VCaP (cell line): ENCODE results near the gene NHLRC4.

Experiments
- H3K27ac ChIP-seq: fragments of 450-650 bp; 2 replicates; pipeline ENCODE4 v1.5.1; 2017
- CTCF ChIP-seq: fragments of 450-650 bp; conservative IDR thresholded peaks from 2 replicates; pipeline ENCODE4 v1.5.1; 2017; ENCODE audit warnings: mild to moderate bottlenecking, moderate library complexity

NHLRC4 gene

GRCh38 chr16:534135-534534 lies 32.7 kb upstream of the NHLRC4 start:
- TF ChIP-seq CTCF, result no peak
- no peak overlapping the region for H3K27ac ChIP-seq

DNA sequence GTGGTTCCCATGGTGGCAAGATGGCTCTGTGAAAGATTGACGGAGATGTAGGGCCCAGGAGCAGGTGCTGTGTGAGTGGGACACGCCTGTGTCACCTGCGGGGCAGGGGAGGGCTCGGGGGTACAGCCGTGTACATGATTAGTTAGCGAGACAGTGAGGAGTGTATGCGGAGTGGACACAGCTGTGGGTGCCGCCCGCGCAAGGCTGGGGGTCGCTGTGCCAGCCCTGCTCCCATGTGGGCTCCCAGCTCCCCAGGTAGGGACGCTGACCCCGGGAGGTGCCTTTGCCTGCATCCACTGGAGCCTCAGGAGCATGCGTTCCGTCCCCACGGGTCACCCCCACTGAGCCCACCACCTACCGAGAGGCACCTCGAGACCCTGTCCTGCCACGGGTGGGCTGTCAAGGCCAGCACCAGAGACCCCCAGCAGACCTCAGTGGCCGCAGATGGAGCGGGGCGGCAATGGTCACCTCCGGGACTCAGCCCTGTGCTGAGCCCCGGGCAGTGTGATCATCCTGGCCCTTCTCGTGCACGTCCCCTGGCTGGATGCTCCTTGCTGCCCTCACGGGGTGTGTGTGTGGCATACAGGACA lies 31.9 kb upstream of the NHLRC4 start:
- no peak overlapping the region for H3K27ac ChIP-seq

DNA sequence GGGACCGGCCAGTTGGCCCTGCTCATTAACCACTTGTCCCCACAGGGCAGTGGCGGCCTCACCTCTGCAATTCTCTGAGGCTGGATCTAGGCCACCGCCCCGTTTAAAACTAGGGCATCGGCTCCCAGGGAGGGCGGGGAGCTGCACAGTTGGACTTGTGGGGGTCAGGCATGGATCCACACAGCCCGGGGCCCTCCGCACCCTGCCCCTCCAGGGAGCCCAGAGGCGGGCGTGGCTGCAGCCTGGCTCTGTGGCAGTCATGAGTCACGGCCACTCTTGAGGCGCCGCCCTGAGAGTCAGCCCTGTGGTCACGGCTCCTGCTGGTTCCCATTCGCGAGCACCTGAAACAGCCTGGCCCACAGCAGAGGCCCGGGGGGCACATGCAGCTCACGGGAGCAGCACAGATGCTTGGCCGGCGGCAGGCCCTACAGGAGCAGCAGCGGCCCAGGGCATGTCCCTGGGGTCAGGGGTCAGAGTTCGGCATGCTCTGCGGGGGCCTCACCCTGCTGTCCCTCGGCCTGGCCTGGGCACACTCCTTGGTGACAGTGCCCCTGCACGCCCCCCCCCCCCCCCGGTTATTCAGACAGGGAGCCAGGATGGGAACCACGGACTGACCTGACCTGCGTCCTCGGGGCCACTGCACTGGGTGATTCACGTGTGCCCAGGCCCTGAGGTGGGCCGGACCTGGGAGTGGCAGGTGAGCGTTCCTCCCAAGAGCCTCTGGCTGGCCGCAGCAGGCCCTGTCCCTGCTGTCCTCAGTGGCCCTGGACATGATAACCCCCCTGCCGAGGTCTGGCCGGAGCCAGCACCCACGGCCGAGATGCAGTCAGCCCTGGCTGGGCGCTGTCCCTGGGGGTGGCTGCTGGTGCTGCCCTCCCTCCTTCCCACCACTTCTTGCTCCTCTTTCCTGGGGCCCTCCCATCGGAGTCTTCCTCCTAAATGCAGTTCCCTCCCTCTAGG lies 31.1 kb upstream of the NHLRC4 start:
- no peak for TF ChIP-seq CTCF
- H3K27ac ChIP-seq, result no peak overlapping the region

More for the DNA sequence above, 31.9 kb upstream of the NHLRC4 start:
- no peak for TF ChIP-seq CTCF

- H3K27ac ChIP-seq, result no peak overlapping the region
- no peak for TF ChIP-seq CTCF
Measured at GRCh38 chr16:536746-537145, 30.1 kb upstream of the NHLRC4 start.

- H3K27ac ChIP-seq, result no peak overlapping the region
- TF ChIP-seq CTCF, result no peak; the same call in 1 of the 2 replicates
Measured at GRCh38 chr16:537415-538335, 29.1 kb upstream of the NHLRC4 start.

DNA sequence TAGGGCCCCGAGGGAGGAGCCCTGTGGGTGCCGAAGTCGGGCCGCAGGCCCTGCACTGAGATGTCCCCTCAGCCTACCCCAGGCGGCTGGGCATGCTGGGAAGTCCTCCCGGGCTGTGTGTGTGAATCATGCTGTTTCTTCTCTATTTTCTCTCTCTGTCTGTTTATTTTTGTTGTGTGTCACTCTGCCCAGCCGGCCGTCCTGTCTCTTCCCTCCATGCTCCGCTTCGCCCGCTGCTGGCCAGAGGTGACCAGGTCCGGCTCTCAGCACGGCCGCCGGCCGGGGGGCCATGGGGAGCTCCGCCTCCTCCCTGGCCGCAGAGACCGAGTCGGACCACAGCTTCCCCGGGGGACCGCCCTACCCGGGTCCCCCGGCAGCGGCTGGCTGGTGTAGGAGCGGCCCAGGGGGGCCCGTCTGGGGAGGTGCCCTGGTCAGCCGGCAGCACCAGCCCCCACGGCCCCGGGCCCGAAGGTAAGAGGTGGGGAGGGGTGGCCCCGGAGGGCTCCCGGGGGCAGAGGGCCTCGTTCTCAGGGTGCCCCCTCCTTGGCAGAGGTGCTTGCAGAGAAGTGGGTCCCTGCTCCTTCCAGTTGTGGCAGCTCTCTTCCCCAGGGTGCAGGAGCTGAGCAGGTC lies 26.8 kb upstream of the NHLRC4 start:
- H3K27ac ChIP-seq, result no peak overlapping the region
- TF ChIP-seq CTCF, result no peak
